HepG2 (cell line): ENCODE measurements around the gene MED28. TPM values are rescaled to one million over a fixed set of nuclear protein-coding genes. Genes with fewer than 3 reads are reported as not detected.
A peak's percentile ranks its signal among the peaks of the same experiment; 100 is the strongest.

ENCODE experiments used
- AHR ChIP-seq: IDR thresholded peaks from 2 replicates; pipeline ENCODE4 v1.6.1; 2018; ENCODE audit warnings: missing genetic modification reagents, missing compliant biosample characterization
- BCLAF1 ChIP-seq: fragments of 450-650 bp; IDR thresholded peaks from 2 replicates; pipeline ENCODE4 v1.6.1; 2017; ENCODE audit warnings: mild to moderate bottlenecking
- GABPA ChIP-seq, 2 experiments: IDR thresholded peaks; 2 replicates each; pipeline ENCODE4 v1.6.1; 2011 to 2016; ENCODE audit warnings: low read depth in 2 of 2, low read length in 1 of 2, missing biosample characterization in 1 of 2, missing genetic modification characterization in 1 of 2
- HMGXB3 ChIP-seq: sonication (generic); formaldehyde crosslinking; IDR thresholded peaks from 2 replicates; pipeline ENCODE4 v1.4.0; 2020; ENCODE audit warnings: missing genetic modification reagents, borderline replicate concordance
- MTERF4 ChIP-seq: sonication (generic); formaldehyde crosslinking; IDR thresholded peaks from 2 replicates; pipeline ENCODE4 v1.8.0; 2023; ENCODE audit warnings: mild to moderate bottlenecking, missing genetic modification reagents
- PHF20 ChIP-seq: sonication (generic); formaldehyde crosslinking; IDR thresholded peaks from 2 replicates; pipeline ENCODE4 v1.5.0; 2020; ENCODE audit warnings: mild to moderate bottlenecking, missing genetic modification reagents
- PRMT3 ChIP-seq: sonication (generic); formaldehyde crosslinking; IDR thresholded peaks from 2 replicates; pipeline ENCODE4 v1.8.1; 2022; ENCODE audit warnings: low read depth, mild to moderate bottlenecking, moderate library complexity, missing genetic modification reagents, borderline replicate concordance
- U2AF1 ChIP-seq: fragments of 200-400 bp; formaldehyde crosslinking; optimal IDR thresholded peaks from 2 replicates; pipeline ENCODE3; 2017; ENCODE audit warnings: mild to moderate bottlenecking, low read depth, low read length
- ZBTB10 ChIP-seq: sonication (generic); formaldehyde crosslinking; IDR thresholded peaks from 2 replicates; pipeline ENCODE4 v1.4.0; 2020; ENCODE audit warnings: missing genetic modification reagents, borderline replicate concordance
- ZFP36 ChIP-seq: fragments of 150-350 bp; IDR thresholded peaks from 2 replicates; pipeline ENCODE4 v1.6.1; 2018; ENCODE audit warnings: borderline replicate concordance, low read length, low read depth; ENCODE audit not compliant: partially characterized antibody
- ZNF276 ChIP-seq: sonication (generic); formaldehyde crosslinking; IDR thresholded peaks from 2 replicates; pipeline ENCODE4 v1.4.0; 2020; ENCODE audit warnings: mild to moderate bottlenecking, low read depth, missing genetic modification reagents
- ZNF430 ChIP-seq: sonication (generic); formaldehyde crosslinking; IDR thresholded peaks from 2 replicates; pipeline ENCODE4 v1.9.0; 2021; ENCODE audit warnings: mild to moderate bottlenecking, missing genetic modification reagents
- ZNF605 ChIP-seq: sonication (generic); formaldehyde crosslinking; IDR thresholded peaks from 2 replicates; pipeline ENCODE4 v1.8.0; 2022; ENCODE audit warnings: mild to moderate bottlenecking, missing genetic modification reagents
- ZNF839 ChIP-seq: sonication (generic); formaldehyde crosslinking; IDR thresholded peaks from 2 replicates; pipeline ENCODE4 v1.4.0; 2020; ENCODE audit warnings: missing genetic modification reagents, mild to moderate bottlenecking, borderline replicate concordance
- polyA plus RNA-seq, 8 experiments: library from polyadenylated mRNA; depleted of rRNA in 3 of 8; stranded (reverse) in 7 of 8; unstranded in 1 of 8; fragments of >200 nt; fragmentation: Illumina TruSeq in 4 of 8; extraction: Trizol in 4 of 8; gene quantifications; 2 replicates each; pipeline versions ENCODE4 v1.2.1 to v1.2.3, GENCODE V29; 2011 to 2016; ENCODE audit warnings: low read depth in 4 of 8, missing spikeins in 1 of 8, mixed read lengths in 1 of 8; ENCODE audit not compliant: insufficient read depth in 1 of 8
- total RNA-seq, 5 experiments: library from RNA; depleted of rRNA; stranded (reverse); fragments of >200 nt; fragmentation: Illumina TruSeq; extraction: Trizol; gene quantifications; 2 replicates each; pipeline ENCODE4 v1.2.3, GENCODE V29; 2016; ENCODE audit warnings: low read depth in 1 of 5

Gene MED28
- total and polyA plus RNA-seq, 2 of the 13 experiments (the other 11 are each of a cell fraction or from before 2014, with no cell fraction given), result 41.3 to 65.7 TPM

- TF ChIP-seq PHF20, result peak; percentile 91
- peak; percentile 77; the same call in 1 of the 2 replicates for TF ChIP-seq ZNF605 (CRISPR knock-in tag)
- TF ChIP-seq AHR (CRISPR knock-in tag), result no peak; the same call in 1 of the 2 replicates
- TF ChIP-seq HMGXB3, result no peak
- TF ChIP-seq ZBTB10 (CRISPR knock-in tag), result peak; percentile 66; the same call in 1 of the 2 replicates
- no peak for TF ChIP-seq ZFP36
- no peak for TF ChIP-seq GABPA (IDR thresholded peaks at IDR 0.05; ENCODE audit: low read depth, low read length)
- peak; percentile 44; the same call in 1 of the 2 replicates for TF ChIP-seq GABPA (CRISPR knock-in tag; IDR thresholded peaks at IDR 0.05; ENCODE audit: low read depth)
- TF ChIP-seq ZNF276, result no peak
- peak; percentile 38 for TF ChIP-seq MTERF4
- TF ChIP-seq PRMT3, result no peak
- no peak for TF ChIP-seq ZNF839
- TF ChIP-seq BCLAF1, result no peak
- peak; percentile 69 for TF ChIP-seq U2AF1
- no peak for TF ChIP-seq ZNF430
Measured at GRCh38 chr4:17614416-17615299, at the start of gene MED28 (continued).
